ENCODE results near the gene NOL4L. TPM values are rescaled to one million over a fixed set of nuclear protein-coding genes. Genes with fewer than 3 reads are reported as not detected.

Gene NOL4L
- total RNA-seq, 2 donors from 2014 or later, result 18.0 to 59.7 TPM

- intact Hi-C loops (cut with DNase I), result no loop called here
- no peaks in the 10 kb centered on the region for H3K4me1 ChIP-seq (replicated peaks)
- no peak overlapping the region for H3K27ac ChIP-seq
- no peak overlapping the region for H3K4me3 ChIP-seq
- H3K36me3 ChIP-seq, result no peaks in the 10 kb centered on the region
- DNase-seq (ENCODE audit: low spot score), result no peak
- 94% methylated on average over 6 of the region's 6 CpGs for WGBS
- TF ChIP-seq POLR2A (IDR thresholded peaks at IDR 0.05) (no peak), POLR2AphosphoS5 (IDR thresholded peaks at IDR 0.05) (no peak)
- TF ChIP-seq, protein P1, sequence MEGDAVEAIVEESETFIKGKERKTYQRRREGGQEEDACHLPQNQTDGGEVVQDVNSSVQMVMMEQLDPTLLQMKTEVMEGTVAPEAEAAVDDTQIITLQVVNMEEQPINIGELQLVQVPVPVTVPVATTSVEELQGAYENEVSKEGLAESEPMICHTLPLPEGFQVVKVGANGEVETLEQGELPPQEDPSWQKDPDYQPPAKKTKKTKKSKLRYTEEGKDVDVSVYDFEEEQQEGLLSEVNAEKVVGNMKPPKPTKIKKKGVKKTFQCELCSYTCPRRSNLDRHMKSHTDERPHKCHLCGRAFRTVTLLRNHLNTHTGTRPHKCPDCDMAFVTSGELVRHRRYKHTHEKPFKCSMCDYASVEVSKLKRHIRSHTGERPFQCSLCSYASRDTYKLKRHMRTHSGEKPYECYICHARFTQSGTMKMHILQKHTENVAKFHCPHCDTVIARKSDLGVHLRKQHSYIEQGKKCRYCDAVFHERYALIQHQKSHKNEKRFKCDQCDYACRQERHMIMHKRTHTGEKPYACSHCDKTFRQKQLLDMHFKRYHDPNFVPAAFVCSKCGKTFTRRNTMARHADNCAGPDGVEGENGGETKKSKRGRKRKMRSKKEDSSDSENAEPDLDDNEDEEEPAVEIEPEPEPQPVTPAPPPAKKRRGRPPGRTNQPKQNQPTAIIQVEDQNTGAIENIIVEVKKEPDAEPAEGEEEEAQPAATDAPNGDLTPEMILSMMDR (IDR thresholded peaks at IDR 0.05), result no peak
- no peaks in the 10 kb centered on the region for H3K27me3 ChIP-seq (replicated peaks; ENCODE audit: insufficient read depth)
- no peaks in the 10 kb centered on the region for H3K9me3 ChIP-seq
These were observed 11.8 kb downstream of the NOL4L start for GRCh38 chr20:32573167-32573851.

DNA sequence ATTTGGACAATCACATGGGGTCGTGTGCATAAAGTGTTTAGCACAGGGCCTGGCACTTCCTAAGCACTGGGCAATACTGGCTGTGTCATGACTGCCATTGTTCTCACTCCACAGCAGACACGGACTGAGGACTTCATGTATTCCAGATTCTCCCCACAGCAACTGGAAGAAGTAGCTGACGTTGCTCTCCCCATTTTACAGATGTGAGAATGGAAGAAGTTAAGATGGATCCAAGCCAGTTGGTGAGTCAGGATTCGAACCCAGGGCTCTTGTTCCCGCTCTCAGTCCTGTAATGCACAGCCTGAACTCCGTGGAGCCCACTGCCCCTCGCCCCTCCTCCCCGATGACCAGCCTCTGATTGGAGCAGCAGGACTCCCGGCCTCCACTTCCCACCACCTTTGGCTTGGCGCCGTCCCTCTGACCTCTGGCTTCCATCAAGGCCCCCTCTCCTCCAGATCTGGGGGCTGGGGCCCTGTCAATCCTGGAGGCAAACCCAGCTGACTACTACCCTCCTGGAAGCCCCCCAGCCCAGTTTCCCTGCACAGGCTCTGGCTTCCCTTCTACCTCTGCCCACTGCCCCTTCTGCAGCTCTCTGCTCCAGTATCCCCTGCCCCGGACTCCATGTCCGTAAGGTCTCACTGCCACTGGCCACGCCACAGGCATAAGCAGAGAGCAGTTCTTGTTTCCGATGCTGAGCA, 12.7 kb downstream of the NOL4L start:
- WGBS, result 87% methylated on average over 14 of the region's 15 CpGs
- intact Hi-C loops (cut with DNase I), result no loop called here
- Histone ChIP-seq H3K4me3 (no peak overlapping the region), H3K4me1 (replicated peaks) (no peaks in the 10 kb centered on the region), H3K27ac (no peak overlapping the region), H3K9me3 (no peaks in the 10 kb centered on the region), H3K27me3 (replicated peaks; ENCODE audit: insufficient read depth) (no peaks in the 10 kb centered on the region), H3K36me3 (no peaks in the 10 kb centered on the region)
- DNase-seq (ENCODE audit: low spot score), result no peak
- TF ChIP-seq POLR2A (IDR thresholded peaks at IDR 0.05) (no peak), POLR2AphosphoS5 (IDR thresholded peaks at IDR 0.05) (no peak)
- TF ChIP-seq, protein P1 (IDR thresholded peaks at IDR 0.05), result no peak

DNA sequence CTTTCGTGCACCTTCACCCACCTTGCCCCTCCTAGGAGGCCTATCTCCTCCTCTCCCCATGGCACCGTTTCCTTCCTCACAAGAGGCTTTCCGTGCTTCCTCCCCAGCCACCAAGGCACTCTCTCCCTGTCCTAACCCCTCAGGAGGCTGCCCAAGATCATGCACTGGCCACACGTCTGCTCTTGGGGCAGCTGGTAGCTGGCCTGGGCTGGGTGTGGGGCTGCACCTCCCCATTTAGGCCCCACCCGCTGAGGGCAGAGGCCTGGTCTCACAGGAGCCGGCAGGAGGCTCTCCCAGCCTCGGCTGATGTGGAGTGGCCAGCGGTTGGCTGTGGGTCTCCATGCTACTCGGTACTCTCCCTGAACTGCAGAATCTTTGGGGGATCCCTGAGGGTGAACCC, 13.6 kb downstream of the NOL4L start:
- 80% methylated on average over 9 of the region's 9 CpGs for WGBS
- Histone ChIP-seq H3K9me3 (no peaks in the 10 kb centered on the region), H3K4me1 (replicated peaks) (no peaks in the 10 kb centered on the region), H3K27ac (no peak overlapping the region), H3K36me3 (no peaks in the 10 kb centered on the region), H3K4me3 (no peak overlapping the region), H3K27me3 (replicated peaks; ENCODE audit: insufficient read depth) (no peaks in the 10 kb centered on the region)
- no peak for TF ChIP-seq POLR2AphosphoS5 (IDR thresholded peaks at IDR 0.05)
- TF ChIP-seq POLR2A (IDR thresholded peaks at IDR 0.05), result no peak
- TF ChIP-seq, protein P1 (IDR thresholded peaks at IDR 0.05), result no peak
- DNase-seq (ENCODE audit: low spot score), result no peak
- intact Hi-C loops (cut with DNase I), result no loop called here

GRCh38 chr20:32570401-32571190, 14.5 kb downstream of the NOL4L start:
- Histone ChIP-seq H3K4me1 (replicated peaks) (no peaks in the 10 kb centered on the region), H3K36me3 (no peaks in the 10 kb centered on the region), H3K27me3 (replicated peaks; ENCODE audit: insufficient read depth) (no peaks in the 10 kb centered on the region), H3K27ac (no peak overlapping the region), H3K4me3 (no peak overlapping the region), H3K9me3 (no peaks in the 10 kb centered on the region)
- no peak for TF ChIP-seq POLR2AphosphoS5 (IDR thresholded peaks at IDR 0.05)
- TF ChIP-seq, protein P1 (IDR thresholded peaks at IDR 0.05), result no peak
- intact Hi-C loops (cut with DNase I), result no loop called here
- no peak for DNase-seq (ENCODE audit: low spot score)
- 68% methylated on average over 9 of the region's 10 CpGs for WGBS
